ENCODE results near the gene SRSF10.
"Not testable (repeated sequence)": the region's sequence is repeated elsewhere in the genome, so short reads cannot be mapped to it uniquely, and the experiment has no call there.

Gene SRSF10

DNA sequence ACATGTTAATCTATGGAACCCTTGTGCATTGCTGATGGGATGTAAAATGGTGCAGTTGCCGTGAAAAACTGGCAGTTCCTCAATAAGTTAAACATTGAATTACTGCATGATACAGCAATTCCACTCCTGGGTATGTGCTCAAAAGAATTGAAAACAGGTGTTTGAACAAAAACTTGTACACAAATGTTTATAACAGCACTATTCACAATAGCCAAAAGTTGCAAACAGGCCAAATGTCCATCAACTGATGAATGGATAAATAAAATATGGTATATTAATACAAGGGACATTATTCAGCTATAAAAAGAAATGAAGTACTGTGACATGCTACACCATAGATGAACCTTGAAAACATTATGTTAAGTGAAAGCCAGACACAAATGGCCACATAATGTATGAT lies 17.7 kb upstream of the SRSF10 start:
- DNase-seq (ENCODE audit: low read depth in 2 of 2), result no peak

DNA sequence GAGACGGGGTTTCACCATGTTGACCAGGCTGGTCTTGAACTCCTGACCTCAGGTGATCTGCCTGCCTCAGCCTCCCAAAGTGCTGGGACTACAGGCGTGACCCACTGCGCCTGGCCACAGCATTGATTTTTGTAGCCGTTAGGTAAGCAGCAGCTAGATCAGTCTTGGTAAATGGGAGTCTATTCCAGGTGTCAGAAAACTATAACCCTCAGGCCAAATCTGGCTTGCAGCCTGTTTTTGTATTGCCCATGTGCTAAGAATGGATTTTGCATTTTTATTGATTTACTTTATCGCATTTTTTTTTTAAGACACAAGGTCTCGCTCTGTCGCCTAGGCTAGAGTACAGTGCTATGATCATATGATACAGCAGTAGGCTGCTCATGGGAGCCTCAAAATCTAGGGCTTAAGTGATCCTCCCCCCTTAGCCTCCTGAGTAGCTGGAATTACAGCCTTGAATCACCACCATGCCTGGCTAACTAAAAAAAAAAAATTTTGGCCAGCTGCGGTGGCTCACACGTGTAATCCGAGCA lies 16.6 kb upstream of the SRSF10 start:
- DNase-seq (ENCODE audit: low read depth in 2 of 2), result no peak

DNA sequence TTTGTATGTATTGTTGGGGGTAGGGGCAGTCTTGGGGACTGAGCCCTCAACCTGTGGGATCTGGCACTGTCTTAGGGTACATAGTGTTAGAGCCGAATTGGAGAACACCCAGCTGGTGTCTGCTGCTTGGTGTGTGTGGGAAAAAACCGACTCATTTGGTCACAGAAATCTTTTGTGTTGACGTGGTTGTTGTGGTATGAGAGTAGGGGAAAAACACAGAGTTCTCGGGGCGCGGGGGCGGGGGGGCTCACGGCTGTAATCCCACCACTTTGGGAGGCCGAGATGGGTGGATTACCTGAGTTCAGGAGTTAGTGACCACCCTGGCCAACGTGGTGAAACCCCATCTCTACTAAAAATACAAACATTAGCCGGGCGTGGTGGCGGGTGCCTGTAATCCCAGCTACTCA lies 15.3 kb upstream of the SRSF10 start:
- no peak for DNase-seq (ENCODE audit: low read depth in 2 of 2)

DNA sequence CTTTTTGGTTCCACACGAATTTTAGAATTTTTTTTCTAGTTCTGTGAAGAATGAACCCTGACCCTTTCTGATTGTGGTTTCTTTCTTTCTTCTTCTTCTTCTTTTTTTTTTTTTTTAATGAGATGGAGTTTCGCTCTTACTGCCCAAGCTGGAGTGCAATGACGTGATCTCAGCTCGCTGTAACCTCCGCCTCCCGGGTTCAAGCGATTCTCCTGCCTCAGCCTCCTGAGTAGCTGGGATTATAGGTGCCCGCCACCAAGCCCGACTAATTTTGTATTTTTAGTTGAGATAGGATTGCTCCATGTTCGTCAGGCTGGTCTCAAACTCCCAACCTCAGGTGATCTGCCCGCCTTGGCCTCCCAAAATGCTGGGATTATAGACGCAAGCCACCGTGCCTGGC lies 11.9 kb upstream of the SRSF10 start:
- DNase-seq (ENCODE audit: low read depth in 2 of 2), result not testable (repeated sequence)

DNA sequence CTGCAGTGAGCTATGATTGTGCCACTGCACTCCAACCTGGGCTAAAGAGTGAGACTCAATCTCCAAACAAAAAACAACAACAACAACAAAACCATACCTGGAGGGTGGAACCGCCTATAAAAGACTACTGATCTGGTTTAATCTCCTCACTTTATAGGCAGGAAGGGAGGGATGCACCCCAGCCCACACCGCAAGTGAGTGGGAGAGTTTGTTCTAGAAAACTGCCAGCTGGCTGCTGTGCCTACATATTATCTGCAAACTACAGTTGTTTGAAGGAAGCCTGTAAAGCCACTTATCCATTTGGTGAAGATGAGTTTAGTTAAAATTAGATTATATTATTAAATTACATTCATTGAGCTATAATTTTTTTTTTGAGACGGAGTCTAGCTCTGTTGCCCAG lies 9.1 kb upstream of the SRSF10 start:
- no peak for DNase-seq (ENCODE audit: low read depth in 2 of 2)

DNA sequence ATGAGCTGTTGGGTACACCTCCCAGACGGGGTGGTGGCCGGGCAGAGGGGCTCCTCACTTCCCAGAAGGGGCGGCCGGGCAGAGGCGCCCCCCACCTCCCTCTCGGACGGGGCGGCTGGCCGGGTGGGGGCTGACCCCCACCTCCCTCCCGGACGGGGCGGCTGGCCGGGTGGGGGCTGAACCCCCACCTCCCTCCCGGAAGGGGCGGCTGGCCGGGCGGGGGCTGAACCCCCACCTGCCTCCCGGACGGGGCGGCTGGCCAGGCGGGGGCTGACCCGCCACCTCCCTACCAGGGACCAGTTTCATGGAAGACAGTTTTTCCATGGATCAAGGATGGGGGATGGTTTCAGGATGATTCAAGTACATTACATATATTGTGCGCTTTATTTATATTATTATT lies 6.9 kb upstream of the SRSF10 start:
- DNase-seq (ENCODE audit: low read depth in 2 of 2), result not testable (repeated sequence)

DNA sequence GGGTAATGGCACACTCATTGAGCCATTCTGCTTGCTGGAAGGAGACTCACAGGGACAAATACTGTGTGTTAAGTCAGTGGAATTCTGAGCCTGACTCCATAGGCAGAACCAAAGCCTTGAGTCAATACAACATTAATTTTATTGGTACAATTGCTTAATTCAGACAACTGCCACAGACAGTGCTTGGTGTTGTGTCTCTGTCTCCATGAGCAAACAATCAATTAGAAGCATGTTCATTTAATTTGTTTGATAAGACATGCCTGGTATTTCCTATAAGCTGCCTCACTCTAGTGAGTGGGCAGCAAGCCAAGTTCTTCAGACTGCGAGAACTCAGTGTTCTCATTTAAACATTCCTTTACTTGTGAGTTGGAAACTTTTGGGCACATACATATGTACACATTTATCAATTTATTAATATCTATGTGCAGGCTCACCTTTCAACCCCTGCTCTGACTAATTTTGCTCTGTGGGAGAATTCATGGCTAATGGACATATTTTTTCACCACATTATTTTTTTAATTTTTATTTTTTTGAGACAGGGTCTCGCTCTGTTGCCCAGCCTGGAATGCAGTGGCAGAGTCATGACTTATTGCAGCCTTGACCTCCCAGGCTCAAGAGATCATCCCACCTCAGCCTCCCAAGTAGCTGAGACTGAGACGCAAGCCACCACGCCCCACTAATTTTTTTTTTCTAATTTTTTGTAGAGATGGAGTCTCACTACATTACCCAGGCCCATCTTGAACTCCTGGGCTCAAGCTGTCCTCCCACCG lies 4.5 kb upstream of the SRSF10 start:
- no peak for DNase-seq (ENCODE audit: low read depth in 2 of 2)

DNA sequence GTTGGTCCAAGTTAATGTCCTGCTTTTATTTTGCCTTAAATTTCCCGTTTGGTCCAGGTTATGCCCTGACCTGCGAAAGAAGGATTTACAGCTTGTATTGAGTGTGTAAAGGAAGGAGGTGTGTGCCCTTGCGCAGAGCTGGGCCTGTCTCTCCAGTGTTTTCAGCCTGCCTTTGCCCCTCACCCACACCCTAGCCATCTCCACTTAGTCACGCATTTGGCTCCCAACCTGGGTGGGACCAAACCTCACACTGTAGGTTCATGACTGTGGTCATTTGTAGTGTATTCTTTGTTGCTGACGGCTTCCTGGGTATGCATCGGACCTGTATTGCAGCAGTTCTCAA lies 572 bp upstream of the SRSF10 start:
- no peak for DNase-seq (ENCODE audit: low read depth in 2 of 2)

DNA sequence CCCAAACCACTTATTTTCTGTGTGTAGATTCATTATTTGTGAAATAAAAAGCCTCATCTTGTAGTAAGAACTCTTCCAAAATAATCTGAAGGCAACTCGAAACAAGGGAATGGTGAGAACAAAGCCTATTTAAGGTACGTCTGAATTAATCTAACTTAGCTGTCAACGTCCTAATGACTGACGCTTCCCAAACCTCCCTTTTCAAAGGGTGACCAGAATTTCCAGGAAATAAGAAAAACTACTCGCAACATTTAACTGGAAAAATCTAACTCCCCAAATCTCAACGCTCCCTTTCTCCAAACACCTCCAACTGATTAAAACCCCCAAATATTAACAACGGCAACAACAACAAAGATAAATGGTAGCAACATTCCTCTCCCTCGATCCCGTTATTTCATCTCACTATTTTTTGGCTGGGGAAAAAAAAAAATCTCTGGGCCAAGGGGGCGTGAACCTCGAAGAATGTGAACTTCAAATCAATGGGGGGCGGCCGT lies 693 bp downstream of the SRSF10 start:
- no peak for DNase-seq (ENCODE audit: low read depth in 2 of 2)

DNA sequence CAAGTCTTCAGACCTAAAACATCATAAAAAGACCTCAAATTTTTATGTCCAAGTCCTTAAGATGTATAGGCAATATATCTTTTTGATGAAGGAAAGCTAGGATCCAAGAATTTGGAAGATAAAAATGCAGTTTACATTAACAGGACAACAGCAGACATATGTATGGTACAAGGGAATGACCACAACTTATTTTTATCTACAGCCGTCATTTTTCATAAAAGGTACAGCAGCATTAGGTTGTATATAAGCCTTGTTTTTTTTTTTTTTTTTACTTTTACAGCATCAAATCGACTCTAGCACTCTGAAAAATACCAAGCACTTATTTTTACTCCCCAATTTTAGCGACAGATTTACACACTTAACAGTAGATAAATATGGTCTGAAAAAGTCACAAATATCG lies 1.3 kb downstream of the SRSF10 start:
- no peak for DNase-seq (ENCODE audit: low read depth in 2 of 2)

DNA sequence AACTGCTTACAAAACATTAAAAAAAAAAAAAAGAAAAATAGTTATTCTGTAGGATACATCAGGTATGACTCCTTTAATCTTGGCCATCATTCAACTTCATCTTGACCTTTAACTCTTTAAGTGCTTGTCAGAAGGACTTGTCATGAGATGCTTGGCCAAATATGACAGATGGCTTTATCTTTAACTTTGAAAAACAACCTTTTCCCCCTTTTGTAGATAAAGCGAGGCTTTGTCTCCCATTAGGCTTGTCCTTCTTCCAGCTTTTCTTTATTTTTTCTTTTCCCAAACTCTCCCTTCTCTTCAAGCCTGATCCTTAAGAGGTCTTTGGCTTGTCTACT lies 2.3 kb downstream of the SRSF10 start:
- no peak for DNase-seq (ENCODE audit: low read depth in 2 of 2)

DNA sequence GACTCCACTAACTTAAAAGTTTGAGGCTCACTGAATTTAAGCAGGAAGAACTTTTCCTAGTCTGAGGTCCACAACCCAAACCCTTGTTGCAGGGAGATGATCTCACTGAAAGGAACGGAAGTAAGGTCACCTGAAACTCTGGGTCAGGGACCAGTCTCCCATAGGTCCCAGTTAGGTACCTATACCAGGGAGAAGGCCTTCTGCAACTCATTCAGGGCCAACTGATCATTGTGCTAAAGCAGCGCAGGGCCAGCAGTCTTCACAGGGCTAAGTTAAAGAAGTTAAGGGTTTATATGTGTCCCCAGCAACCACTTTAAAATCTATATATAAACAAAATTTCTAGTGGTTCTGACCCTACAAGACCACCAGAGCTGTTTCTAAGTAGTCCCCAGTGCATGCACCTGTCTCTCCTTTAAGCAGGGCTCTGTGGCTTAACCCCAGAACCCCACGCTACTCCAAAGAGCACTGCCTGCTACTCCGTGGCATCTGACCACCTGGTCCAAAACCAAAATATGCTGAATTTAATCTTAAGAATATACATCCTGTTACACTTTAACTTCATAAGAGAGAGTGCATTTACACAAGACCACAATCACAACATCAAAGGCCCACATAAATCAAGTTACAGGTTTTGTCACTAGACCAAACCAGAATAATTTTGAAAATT lies 2.8 kb downstream of the SRSF10 start:
- no peak for DNase-seq (ENCODE audit: low read depth in 2 of 2)

DNA sequence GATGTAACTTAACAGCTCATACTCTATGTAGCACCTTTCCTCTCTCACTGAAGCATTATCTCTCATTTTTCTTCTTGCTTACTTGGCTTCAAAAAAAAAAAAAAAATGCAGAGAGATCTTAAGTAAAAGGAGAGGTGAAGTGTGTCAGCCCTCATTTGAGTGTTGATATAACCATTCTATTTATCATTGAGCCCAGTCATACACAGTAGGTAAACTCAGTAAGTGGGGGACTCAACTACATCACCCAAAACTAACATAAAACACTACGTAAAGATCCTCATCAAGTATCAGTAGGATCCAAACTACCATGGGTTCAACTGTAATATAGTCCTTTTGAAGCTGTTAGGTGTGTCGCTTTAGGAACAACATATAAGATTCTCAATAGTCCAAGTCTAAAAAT lies 12.3 kb downstream of the SRSF10 start:
- no peak for DNase-seq (ENCODE audit: low read depth in 2 of 2)

DNA sequence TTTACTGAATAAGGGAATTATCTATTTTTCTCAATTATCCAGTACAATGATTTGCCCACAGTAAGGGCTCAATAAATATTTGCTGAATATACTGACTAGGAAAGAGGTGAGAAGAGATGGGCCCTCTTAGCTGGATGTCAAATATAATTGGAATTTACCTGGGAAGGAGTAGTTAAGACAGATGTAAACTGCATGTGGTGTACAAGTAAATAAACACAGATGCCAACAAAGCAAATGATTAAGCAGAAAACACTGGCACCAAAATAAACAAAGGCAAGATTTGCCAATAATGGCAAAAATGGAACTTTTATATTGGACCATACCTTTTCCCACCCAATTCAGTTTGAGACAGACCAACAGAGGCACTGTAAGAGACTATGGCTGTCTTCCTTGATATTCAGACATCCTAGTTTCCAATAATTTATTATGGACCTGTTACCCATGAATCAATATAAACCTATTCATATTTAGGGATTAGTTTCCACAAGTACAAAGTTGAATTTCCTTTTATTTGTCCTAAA lies 13.1 kb downstream of the SRSF10 start:
- no peak for DNase-seq (ENCODE audit: low read depth in 2 of 2)

DNA sequence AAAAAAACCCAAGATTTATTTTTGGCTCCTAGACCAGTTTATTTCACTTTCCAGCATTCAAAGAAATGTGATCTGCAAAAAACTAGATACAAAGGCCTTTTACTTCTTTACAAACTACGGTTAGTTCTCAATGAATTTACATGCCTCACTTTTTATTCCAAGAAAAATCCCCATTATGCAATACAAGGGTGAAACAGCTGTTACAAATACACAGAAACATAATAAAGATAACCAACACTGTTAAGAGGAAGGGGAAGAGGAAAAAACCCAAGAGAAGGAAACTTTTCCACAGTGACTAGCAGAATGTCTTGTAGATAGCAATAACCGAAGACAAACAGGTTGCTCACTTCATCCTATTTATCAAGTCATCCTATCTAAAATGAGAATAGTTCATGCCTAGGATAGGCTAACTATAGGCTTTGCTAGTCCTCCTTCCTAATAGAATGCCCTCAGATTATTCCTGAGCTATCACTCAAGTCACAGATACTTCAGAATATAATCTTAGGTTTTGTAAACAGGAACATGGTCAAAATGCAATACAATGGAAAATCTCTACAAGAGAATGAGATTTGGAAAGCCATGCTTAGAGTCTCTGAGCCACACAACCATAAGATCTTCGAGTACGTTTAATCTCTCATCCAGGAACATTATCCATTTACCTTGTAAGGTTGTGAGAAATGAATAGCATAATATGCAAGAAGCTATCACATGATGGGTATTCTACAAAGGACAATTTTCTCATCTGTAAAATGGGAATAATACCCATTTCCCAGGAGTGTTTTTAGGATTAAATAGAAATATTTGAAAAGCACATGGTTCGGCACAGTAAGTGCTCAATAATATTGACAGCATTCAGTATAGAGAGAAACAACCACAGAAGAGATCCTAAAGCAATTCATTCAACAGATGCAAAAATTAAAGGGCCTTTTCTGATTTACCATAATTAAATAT lies 15.1 kb downstream of the SRSF10 start:
- no peak for DNase-seq (ENCODE audit: low read depth in 2 of 2)

DNA sequence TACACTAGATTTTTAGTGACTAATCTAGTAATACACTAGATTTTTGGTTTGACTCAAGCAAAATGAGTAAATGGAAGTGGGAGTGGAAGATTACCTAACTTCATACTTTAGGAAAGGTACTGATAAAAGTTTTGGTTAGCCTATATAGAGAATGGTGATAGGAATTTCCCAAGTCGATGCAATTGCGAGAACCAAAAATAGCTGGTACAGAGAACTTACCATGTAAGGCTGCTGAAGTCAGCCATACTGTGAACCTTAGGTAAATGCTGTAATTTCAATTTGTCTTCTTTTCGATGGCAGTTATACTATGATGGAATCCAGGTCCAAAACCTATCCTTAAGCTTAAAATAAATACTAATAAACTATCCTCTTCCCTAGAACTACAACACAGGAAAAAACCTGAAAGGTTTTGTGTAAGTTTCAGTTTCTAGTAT lies 15.9 kb downstream of the SRSF10 start:
- DNase-seq (ENCODE audit: low read depth in 2 of 2), result no peak

DNA sequence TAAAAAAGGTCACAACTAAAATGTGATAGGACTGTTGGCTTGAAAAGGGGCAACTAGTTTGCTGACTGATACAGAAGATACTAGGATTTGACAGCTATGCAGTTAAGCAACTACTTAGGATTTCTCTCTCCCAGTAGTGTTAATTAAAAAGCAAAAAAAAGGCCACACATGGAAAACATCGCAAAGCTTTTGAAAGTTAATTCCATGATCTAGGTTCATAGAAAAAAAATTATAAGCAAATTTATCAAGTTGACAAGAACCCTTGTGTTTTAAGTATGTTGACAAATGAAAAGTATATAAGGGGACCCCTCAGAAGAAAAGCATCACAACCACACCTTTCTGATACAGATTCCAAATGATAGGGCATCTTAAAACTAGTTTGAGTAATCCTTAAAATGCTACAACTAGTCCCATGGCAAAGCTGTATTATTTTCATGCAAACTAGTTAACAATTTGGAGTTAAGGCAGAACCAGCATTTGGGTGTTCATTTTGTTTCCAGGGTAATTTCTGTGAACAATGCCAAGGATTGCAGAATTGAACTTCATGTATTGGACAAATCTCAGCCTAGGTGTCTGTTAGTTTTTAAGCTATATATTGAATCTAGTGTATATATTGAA lies 16.4 kb downstream of the SRSF10 start:
- DNase-seq (ENCODE audit: low read depth in 2 of 2), result no peak

DNA sequence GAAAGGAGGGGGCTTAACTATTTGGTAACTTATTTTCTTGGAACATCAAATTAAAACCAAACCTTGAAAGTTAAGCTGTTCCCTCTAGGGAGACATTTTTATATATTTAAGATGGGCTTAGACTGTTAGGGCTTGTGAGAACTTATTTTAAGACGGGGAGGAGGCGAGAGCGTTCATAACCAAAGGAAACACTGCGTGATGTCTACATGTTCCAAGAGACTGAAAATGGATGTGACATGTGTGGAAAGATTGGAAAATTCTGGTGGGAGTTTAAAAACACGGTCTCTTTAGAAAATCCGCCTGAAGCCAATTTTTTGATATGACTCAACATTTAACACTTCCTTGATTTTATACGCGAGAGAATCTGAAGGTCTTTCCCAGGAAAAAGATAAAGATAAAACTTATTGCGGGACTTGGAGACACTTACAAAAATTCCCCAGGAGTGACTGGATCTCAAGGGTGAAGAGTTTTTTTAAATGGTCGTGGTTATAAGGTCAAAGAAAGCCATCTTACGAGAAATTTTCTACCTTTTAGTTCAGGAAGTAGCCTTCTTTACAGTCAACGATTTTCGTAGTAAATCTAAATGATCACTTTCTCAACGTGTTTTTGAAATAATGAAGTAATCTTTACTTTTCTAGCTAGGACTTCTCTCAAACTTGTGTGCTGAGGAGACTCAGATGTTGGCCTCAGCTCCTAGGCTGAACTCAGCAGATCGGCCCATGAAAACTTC lies 19.7 kb downstream of the SRSF10 start:
- DNase-seq (ENCODE audit: low read depth in 2 of 2), result no peak

DNA sequence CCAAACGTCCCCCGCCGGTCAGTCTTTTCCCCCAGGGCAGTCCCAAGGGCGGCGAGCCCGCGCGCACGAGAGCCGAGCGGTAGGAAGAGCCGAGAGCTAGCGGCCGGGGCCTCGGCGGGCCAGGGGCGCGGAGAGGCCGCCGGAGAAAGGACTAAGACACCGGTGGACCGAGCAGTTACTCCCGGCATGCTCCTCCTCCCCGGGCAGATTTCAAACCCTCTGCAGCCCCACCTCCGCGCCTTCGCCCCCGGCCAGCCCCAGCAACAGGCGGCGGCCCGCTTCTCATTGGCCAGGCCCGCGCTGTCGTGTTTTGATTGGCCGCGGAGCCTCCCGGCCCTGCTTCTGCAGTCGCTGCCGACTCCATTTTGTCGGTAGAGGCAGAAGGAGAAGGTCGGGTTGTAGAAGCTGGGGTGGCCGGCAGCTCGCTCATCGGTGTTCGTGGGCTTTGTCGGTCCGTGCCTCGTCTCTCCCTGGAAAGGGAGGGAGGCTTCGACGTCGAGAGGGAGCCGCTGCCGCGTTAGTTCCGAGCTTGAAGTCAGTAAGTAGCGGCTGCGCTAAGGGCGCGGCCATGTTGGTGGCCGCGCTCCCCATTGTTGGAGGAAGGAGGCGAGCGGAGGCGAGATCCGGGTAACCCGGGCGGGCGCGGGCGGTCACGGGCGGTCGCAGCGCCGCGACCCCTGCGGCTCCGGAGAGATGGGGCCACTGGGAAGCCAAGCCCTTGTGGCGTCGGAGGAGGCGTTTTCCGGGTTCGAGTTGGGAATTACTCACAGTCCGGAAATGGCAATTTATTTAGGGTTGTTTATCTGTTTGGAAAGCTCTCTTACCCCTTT lies 20.5 kb downstream of the SRSF10 start, which contains the start of gene PNRC2:
PNRC2 (plus strand) TSS at position 368 of the 830 bp plus-strand sequence. CDS start 1,630 bp downstream, outside the sequence.
- DNase-seq (ENCODE audit: low read depth in 2 of 2), result peak; percentile 93 to 94

All from stimulated activated CD8-positive, alpha-beta memory T cell treated with anti-CD3 and anti-CD28 coated beads, Interleukin-15, amount 100 ng/mL, for 4 hours (primary cell).